ENCODE data around the gene MT1G.

DNA sequence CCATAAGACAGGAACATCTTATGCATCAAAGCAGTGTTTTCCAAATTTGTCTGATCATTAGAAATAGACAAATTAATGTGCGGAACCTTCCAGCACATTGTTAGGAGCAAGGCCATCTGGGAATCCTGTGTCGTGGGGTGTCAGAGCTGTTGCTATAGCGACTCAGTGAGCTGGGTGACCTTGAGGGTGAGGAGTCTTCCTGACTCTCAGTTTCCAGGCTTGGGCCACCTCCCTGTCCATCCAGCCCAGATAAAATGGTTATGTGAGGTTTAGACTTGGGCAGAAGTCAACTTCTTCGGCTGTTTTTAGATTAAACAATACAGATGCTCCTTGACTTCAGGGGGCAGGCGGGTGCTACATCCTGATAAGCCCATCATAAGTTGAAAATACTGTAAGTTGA, 35.0 kb upstream of the MT1G start:
- TF ChIP-seq, protein P1, sequence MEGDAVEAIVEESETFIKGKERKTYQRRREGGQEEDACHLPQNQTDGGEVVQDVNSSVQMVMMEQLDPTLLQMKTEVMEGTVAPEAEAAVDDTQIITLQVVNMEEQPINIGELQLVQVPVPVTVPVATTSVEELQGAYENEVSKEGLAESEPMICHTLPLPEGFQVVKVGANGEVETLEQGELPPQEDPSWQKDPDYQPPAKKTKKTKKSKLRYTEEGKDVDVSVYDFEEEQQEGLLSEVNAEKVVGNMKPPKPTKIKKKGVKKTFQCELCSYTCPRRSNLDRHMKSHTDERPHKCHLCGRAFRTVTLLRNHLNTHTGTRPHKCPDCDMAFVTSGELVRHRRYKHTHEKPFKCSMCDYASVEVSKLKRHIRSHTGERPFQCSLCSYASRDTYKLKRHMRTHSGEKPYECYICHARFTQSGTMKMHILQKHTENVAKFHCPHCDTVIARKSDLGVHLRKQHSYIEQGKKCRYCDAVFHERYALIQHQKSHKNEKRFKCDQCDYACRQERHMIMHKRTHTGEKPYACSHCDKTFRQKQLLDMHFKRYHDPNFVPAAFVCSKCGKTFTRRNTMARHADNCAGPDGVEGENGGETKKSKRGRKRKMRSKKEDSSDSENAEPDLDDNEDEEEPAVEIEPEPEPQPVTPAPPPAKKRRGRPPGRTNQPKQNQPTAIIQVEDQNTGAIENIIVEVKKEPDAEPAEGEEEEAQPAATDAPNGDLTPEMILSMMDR (tag by site-specific recombination; IDR thresholded peaks at IDR 0.05), result no peak
- no peak for TF ChIP-seq MEIS1 (CRISPR knock-in tag; IDR thresholded peaks at IDR 0.05; ENCODE audit: borderline replicate concordance)
- no peak for TF ChIP-seq ZNF837 (tag by site-specific recombination; IDR thresholded peaks at IDR 0.05)
- TF ChIP-seq, protein P2, sequence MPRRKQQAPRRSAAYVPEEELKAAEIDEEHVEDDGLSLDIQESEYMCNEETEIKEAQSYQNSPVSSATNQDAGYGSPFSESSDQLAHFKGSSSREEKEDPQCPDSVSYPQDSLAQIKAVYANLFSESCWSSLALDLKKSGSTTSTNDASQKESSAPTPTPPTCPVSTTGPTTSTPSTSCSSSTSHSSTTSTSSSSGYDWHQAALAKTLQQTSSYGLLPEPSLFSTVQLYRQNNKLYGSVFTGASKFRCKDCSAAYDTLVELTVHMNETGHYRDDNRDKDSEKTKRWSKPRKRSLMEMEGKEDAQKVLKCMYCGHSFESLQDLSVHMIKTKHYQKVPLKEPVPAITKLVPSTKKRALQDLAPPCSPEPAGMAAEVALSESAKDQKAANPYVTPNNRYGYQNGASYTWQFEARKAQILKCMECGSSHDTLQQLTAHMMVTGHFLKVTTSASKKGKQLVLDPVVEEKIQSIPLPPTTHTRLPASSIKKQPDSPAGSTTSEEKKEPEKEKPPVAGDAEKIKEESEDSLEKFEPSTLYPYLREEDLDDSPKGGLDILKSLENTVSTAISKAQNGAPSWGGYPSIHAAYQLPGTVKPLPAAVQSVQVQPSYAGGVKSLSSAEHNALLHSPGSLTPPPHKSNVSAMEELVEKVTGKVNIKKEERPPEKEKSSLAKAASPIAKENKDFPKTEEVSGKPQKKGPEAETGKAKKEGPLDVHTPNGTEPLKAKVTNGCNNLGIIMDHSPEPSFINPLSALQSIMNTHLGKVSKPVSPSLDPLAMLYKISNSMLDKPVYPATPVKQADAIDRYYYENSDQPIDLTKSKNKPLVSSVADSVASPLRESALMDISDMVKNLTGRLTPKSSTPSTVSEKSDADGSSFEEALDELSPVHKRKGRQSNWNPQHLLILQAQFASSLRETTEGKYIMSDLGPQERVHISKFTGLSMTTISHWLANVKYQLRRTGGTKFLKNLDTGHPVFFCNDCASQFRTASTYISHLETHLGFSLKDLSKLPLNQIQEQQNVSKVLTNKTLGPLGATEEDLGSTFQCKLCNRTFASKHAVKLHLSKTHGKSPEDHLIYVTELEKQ (tag by site-specific recombination; IDR thresholded peaks at IDR 0.05; ENCODE audit: borderline replicate concordance), result no peak
